ENCODE measurements around the gene FNDC3B.

The FNDC3B gene

GRCh38 chr3:172159376-172159775 is 120.0 kb downstream of the FNDC3B start:
- no peak overlapping the region for H3K4me3 ChIP-seq (ENCODE audit: low read depth, low read length)
- TF ChIP-seq MYC (IDR thresholded peaks at IDR 0.05; ENCODE audit: low read depth, low read length) (no peak), MAX (IDR thresholded peaks at IDR 0.05; ENCODE audit: low read depth, low read length) (no peak), POLR2A (IDR thresholded peaks at IDR 0.05; ENCODE audit: extremely low read depth, insufficient read length) (no peak)
- TF ChIP-seq, protein P1, sequence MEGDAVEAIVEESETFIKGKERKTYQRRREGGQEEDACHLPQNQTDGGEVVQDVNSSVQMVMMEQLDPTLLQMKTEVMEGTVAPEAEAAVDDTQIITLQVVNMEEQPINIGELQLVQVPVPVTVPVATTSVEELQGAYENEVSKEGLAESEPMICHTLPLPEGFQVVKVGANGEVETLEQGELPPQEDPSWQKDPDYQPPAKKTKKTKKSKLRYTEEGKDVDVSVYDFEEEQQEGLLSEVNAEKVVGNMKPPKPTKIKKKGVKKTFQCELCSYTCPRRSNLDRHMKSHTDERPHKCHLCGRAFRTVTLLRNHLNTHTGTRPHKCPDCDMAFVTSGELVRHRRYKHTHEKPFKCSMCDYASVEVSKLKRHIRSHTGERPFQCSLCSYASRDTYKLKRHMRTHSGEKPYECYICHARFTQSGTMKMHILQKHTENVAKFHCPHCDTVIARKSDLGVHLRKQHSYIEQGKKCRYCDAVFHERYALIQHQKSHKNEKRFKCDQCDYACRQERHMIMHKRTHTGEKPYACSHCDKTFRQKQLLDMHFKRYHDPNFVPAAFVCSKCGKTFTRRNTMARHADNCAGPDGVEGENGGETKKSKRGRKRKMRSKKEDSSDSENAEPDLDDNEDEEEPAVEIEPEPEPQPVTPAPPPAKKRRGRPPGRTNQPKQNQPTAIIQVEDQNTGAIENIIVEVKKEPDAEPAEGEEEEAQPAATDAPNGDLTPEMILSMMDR (IDR thresholded peaks at IDR 0.05; ENCODE audit: low read depth, low read length), result no peak
- no peak for DNase-seq (ENCODE audit: low read depth)

DNA sequence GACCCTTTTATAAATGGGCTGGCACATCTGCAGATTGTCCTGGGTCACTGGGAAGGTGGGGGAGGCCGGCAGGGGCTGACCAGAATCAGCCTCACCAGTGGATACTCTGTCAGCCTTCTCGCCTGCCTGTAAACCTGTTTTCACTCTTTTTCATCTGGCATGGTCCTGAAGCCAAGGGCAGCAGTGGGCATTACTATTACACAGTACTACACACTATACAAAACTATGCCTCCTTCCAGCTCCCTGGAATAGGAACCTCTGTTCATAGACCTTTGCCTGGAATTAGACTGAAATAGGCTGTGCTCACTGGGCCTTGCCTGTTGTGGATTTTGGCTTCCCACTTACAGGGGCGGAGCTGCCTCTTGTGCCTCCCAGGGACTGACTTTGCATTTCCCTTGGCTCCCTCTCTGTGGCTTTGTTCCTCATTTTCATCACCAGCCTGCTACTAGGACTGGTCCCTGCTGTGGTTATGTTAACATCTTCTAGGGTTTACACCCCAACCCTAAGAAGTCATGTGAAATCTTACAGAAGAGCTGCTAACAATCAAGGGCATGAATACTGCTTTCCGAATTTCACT is 120.7 kb downstream of the FNDC3B start:
- TF ChIP-seq MAX (IDR thresholded peaks at IDR 0.05; ENCODE audit: low read depth, low read length) (no peak), MYC (IDR thresholded peaks at IDR 0.05; ENCODE audit: low read depth, low read length) (no peak), POLR2A (IDR thresholded peaks at IDR 0.05; ENCODE audit: extremely low read depth, insufficient read length) (no peak)
- TF ChIP-seq, protein P1 (IDR thresholded peaks at IDR 0.05; ENCODE audit: low read depth, low read length), result no peak
- DNase-seq (ENCODE audit: low read depth), result peak; percentile 78

DNA sequence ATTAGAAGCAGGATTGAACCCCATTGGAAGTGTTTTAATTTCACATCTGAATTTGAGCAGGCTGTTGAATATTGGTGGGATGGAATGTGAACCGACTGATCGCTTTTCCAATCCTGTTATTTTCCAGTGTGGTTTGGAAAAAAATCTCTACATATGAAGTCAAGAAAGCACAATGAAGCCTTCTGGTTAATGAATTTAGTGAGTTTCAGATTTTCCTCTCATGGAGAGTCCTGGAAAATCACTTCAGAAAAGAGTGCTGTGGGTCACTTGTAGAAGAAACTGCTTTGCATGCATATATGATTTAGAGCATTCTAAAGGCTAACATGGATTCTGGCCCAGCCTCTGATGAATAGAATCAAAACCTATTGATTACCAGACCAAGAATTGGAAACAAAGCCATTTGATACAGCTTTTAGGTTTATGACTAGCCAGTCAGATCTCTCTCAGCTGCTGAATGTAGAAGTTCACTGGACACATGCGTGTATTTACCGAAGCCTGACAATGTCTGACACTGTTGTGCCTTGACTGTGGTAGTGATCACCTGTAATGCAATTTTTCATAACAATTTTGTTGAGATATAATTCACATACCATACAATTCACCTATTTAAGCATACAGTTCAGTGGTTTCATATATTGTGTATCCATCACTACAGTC is 121.9 kb downstream of the FNDC3B start:
- no peak for TF ChIP-seq MAX (IDR thresholded peaks at IDR 0.05; ENCODE audit: low read depth, low read length)
- TF ChIP-seq, protein P1 (IDR thresholded peaks at IDR 0.05; ENCODE audit: low read depth, low read length), result no peak
- no peak for TF ChIP-seq POLR2A (IDR thresholded peaks at IDR 0.05; ENCODE audit: extremely low read depth, insufficient read length)
- no peak for TF ChIP-seq MYC (IDR thresholded peaks at IDR 0.05; ENCODE audit: low read depth, low read length)
- no peak overlapping the region for H3K4me3 ChIP-seq (ENCODE audit: low read depth, low read length)
- no peak for DNase-seq (ENCODE audit: low read depth)

More for the DNA sequence above, 120.7 kb downstream of the FNDC3B start:
- no peak overlapping the region for H3K4me3 ChIP-seq (ENCODE audit: low read depth, low read length)

- DNase-seq (ENCODE audit: low read depth), result no peak
- H3K4me3 ChIP-seq (ENCODE audit: low read depth, low read length), result no peak overlapping the region
- TF ChIP-seq MYC (IDR thresholded peaks at IDR 0.05; ENCODE audit: low read depth, low read length) (no peak), MAX (IDR thresholded peaks at IDR 0.05; ENCODE audit: low read depth, low read length) (no peak), POLR2A (IDR thresholded peaks at IDR 0.05; ENCODE audit: extremely low read depth, insufficient read length) (no peak)
- TF ChIP-seq, protein P1 (IDR thresholded peaks at IDR 0.05; ENCODE audit: low read depth, low read length), result no peak
Observed at GRCh38 chr3:172161959-172162358, 122.6 kb downstream of the FNDC3B start.

DNA sequence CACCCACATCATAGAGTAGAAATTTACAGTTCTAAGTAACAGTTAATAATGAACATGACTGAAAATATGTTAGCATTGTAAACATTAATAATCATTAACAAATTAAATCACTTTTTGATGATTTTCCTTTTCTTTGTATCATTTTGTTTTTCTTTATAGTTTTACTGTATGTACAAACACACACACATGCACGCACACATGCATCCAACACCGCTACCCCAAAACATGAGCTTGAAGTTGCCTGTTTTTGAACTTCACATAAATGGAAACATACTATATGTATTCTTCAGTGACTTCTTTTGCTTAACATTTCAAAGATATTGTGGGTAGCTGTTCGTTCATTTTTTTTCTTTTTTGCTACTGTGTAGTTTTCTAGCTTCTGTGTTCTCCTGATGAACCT is 123.9 kb downstream of the FNDC3B start:
- no peak for TF ChIP-seq MAX (IDR thresholded peaks at IDR 0.05; ENCODE audit: low read depth, low read length)
- no peak for TF ChIP-seq MYC (IDR thresholded peaks at IDR 0.05; ENCODE audit: low read depth, low read length)
- TF ChIP-seq, protein P1 (IDR thresholded peaks at IDR 0.05; ENCODE audit: low read depth, low read length), result no peak
- DNase-seq (ENCODE audit: low read depth), result no peak
- no peak overlapping the region for H3K4me3 ChIP-seq (ENCODE audit: low read depth, low read length)
